Pancreas (tissue), 10 donors: ENCODE data around the gene DLG1. TPM values are rescaled to one million over a fixed set of nuclear protein-coding genes. Genes with fewer than 3 reads are reported as not detected.
A peak's percentile ranks its signal among the peaks of the same experiment; 100 is the strongest.

Source experiments
- ATAC-seq, 4 donors: fragments of 200-7000 bp; cut with Tn5 transposase; one replicate each; pipeline versions ENCODE4 v1.8.0 to v1.9.1; 2020; ENCODE audit warnings: mild to moderate bottlenecking in 4 of 4, moderate library complexity in 4 of 4
- DNase-seq, 6 donors: peaks; one replicate each; pipeline ENCODE4 v3.0.0-alpha.2; 2020
- FAIRE-seq: peaks from 2 replicates; lab custom pipeline; 2012; peaks lifted over from hg19 to GRCh38; lab: Jason Lieb, UNC
- H3K27ac ChIP-seq, 4 donors: fragments of 200-600 bp; sonication (generic); 1 replicate in 3 of 4; 2 replicates in 1 of 4; pipeline versions ENCODE4 v1.5.0 to v1.8.0; 2020
- H3K27me3 ChIP-seq, 4 donors: fragments of 200-600 bp; one replicate each; pipeline ENCODE4 v1.8.0; 2021
- H3K36me3 ChIP-seq, 3 donors: fragments of 200-600 bp; sonication (generic) in 1 of 3; one replicate each; pipeline versions ENCODE4 v1.5.0 to v1.8.0; 2020 to 2021
- H3K4me1 ChIP-seq, 3 donors: fragments of 200-600 bp; one replicate each; pipeline ENCODE4 v1.8.0; 2021
- H3K4me3 ChIP-seq, 4 donors: fragments of 200-600 bp; sonication (generic) in 2 of 4; one replicate each; pipeline versions ENCODE4 v1.5.0 to v1.8.0; 2020 to 2021
- H3K9me3 ChIP-seq, 4 donors: fragments of 200-600 bp; one replicate each; pipeline ENCODE4 v1.8.0; 2021
- WGBS, 2 donors: extraction: QIAGEN DNeasy Blood & Tissue Kit; methylation state at CpG; one replicate each; pipeline ENCODE4 v1.1.7; 2013; 5-methylcytosine and 5-hydroxymethylcytosine counted together
- intact Hi-C, 3 donors: fragments of 100-400 bp; cut with DNase I; formaldehyde crosslinking; loops; one replicate each; pipeline versions ENCODE4 v1.11.1 to v1.14.2; 2022
- polyA plus RNA-seq, 2 donors: library from polyadenylated mRNA; stranded (reverse); fragments of 200-250 nt; gene quantifications; one replicate each; pipeline ENCODE4 v1.2.3, GENCODE V29; 2013
- total RNA-seq, 6 donors: library from RNA; stranded (reverse); fragmentation: NEBNext Ultra II Directional in 4 of 6; extraction: Animal tissue kit (Norgen Biotek cat#: 25700) in 4 of 6; gene quantifications; one replicate each; pipeline versions ENCODE4 v1.2.1 to v1.2.4, GENCODE V29; 2021 to 2023
- TF ChIP-seq, protein P1 (sequence below), 4 donors: fragments of 200-600 bp; sonication (generic) in 3 of 4; IDR thresholded peaks; one replicate each; pipeline versions ENCODE4 v1.5.0 to v1.8.0; 2021; ENCODE audit warnings: antibody characterized with exemption in 4 of 4
- donor health status: healthy with polysubstance abuse.
- donor health status: DM: no; HTN: no; CAD: no; lungs with moderate emphysema.
- donor health status: DM: no; HTN: no; CAD: no.
- donor health status: control.
- donor health status: control.
- donor health status: Bipolar disorder and iron deficiency.
- donor health status: DM: yes; HTN: yes; CAD: no.
- donor health status: DM: no; HTN: no; CAD: no.
- donor health status: DM: no; HTN: no; CAD: no.
- donor health status: DM: yes; HTN: yes; CAD: no.

The DLG1 gene
- total and polyA plus RNA-seq, 8 donors = 15.9 to 47.9 (median 28.6) TPM

DNA sequence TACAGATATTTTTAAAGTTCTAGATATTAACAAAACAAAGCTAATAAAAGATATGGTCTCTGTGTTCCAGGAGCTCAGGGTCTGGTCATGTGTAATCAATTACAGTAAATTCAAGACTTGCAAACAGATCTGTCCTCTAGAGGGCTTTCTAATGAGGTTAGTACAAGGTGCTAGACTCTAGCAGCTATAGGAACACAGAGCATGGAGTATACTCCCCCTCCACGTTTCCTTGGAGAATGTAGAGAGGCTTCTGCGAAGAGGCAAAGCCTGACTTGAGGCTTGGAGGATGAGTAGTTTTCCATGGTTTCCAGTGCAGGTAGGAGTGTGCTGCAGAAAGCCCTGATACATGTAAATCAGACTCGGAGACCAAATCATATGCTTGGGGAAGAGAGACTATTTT is 32.7 kb upstream of the DLG1 start:
- intact Hi-C loops = no loop called here

DNA sequence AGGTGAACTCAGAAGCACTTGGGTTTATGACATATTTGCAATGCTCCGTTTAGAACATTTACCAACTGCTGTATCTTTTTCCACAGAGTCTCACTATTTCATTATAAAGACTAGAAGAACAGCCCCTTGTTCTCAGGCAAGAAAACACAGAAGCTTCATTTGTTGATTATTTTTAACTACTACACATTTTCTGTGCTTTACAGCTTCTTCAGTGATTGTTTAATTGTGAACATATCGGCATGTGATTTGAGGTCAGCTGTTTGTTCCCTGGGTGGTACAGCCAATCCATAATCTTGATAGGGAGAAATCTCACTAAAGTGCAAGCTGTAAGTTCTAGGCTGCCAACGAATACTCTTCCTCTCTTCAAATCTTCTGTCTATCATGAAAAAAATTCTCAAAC is 31.0 kb upstream of the DLG1 start:
- DNase-seq (no peak), ATAC-seq (no peak), FAIRE-seq (no peak)
- no peaks in the 10 kb centered on the region for H3K36me3 ChIP-seq
- 34 to 38% methylated on average over 3 of the region's 3 CpGs for WGBS, 2 donors
- intact Hi-C loops = no loop called here
- H3K27ac ChIP-seq = no peak overlapping the region
- TF ChIP-seq, protein P1, sequence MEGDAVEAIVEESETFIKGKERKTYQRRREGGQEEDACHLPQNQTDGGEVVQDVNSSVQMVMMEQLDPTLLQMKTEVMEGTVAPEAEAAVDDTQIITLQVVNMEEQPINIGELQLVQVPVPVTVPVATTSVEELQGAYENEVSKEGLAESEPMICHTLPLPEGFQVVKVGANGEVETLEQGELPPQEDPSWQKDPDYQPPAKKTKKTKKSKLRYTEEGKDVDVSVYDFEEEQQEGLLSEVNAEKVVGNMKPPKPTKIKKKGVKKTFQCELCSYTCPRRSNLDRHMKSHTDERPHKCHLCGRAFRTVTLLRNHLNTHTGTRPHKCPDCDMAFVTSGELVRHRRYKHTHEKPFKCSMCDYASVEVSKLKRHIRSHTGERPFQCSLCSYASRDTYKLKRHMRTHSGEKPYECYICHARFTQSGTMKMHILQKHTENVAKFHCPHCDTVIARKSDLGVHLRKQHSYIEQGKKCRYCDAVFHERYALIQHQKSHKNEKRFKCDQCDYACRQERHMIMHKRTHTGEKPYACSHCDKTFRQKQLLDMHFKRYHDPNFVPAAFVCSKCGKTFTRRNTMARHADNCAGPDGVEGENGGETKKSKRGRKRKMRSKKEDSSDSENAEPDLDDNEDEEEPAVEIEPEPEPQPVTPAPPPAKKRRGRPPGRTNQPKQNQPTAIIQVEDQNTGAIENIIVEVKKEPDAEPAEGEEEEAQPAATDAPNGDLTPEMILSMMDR (IDR thresholded peaks at IDR 0.05) = no peak
- H3K4me3 ChIP-seq = no peak overlapping the region
- H3K27me3 ChIP-seq = no peaks in the 10 kb centered on the region
- no peaks in the 10 kb centered on the region for H3K4me1 ChIP-seq
- H3K9me3 ChIP-seq = no peaks in the 10 kb centered on the region

More for the DNA sequence above, 32.7 kb upstream of the DLG1 start:
- FAIRE-seq (no peak), DNase-seq (no peak), ATAC-seq (peak in 1 of 4 donors; percentile 36)
- no peak overlapping the region for H3K4me3 ChIP-seq
- 63 to 70% methylated on average over 3 of the region's 3 CpGs for WGBS, 2 donors
- H3K36me3 ChIP-seq = no peaks in the 10 kb centered on the region
- H3K27ac ChIP-seq = no peak overlapping the region
- H3K9me3 ChIP-seq = no peaks in the 10 kb centered on the region
- H3K27me3 ChIP-seq = no peaks in the 10 kb centered on the region
- TF ChIP-seq, protein P1 (IDR thresholded peaks at IDR 0.05) = no peak
- no peaks in the 10 kb centered on the region for H3K4me1 ChIP-seq

DNA sequence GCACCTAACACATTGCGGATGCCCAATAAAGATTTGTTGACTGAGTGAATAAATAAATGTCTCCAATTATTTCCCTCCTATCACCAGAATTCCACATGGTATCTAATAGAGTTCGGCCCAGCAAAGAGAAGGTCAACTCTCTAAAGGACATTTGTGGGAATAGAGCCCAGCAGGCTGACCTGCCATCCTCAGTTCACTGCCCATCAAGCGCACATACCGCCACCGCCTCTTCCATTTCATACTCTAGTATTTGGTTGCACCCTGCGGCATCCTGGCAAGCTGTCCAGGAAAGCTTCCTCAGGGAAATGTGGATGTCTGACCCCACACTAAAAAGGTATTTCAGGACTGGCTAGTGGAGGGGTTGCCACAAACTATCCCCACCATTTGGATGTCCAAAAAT is 29.8 kb upstream of the DLG1 start:
- no peak for DNase-seq
- WGBS, 2 donors = 92 to 95% methylated on average over 6 of the region's 6 CpGs

DNA sequence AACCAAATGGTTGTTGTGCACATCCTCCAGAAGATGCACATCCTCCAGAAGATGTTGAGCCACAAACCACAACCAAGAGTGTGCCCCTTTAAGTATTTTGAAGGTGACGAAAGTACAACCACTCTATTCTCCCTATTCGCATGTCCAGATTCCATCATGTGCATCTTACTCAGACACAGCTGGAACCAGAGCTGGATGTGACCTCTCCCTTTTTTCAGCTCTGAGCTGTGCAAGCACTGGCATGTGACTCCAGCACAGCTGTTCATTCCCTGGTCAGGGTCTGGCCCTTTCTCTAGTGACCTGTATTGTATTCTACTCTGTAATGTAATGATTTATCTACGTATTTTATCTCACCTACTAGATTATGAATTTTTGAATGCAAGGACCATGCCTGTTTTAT is 29.3 kb upstream of the DLG1 start:
- H3K9me3 ChIP-seq = no peaks in the 10 kb centered on the region
- no peaks in the 10 kb centered on the region for H3K27me3 ChIP-seq
- 69 to 72% methylated on average over 3 of the region's 3 CpGs for WGBS, 2 donors
- no peak for ATAC-seq
- no peaks in the 10 kb centered on the region for H3K36me3 ChIP-seq
- TF ChIP-seq, protein P1 (IDR thresholded peaks at IDR 0.05) = no peak
- H3K4me3 ChIP-seq = no peak overlapping the region
- FAIRE-seq = no peak
- no peaks in the 10 kb centered on the region for H3K4me1 ChIP-seq
- no peak for DNase-seq
- H3K27ac ChIP-seq = no peak overlapping the region
- intact Hi-C loops = no loop called here

More for the DNA sequence above, 29.8 kb upstream of the DLG1 start:
- FAIRE-seq (no peak), ATAC-seq (no peak)
- Histone ChIP-seq H3K36me3 (no peaks in the 10 kb centered on the region), H3K4me3 (no peak overlapping the region), H3K27me3 (no peaks in the 10 kb centered on the region), H3K27ac (no peak overlapping the region), H3K9me3 (no peaks in the 10 kb centered on the region), H3K4me1 (no peaks in the 10 kb centered on the region)
- intact Hi-C loops = no loop called here
- TF ChIP-seq, protein P1 (IDR thresholded peaks at IDR 0.05) = no peak

DNA sequence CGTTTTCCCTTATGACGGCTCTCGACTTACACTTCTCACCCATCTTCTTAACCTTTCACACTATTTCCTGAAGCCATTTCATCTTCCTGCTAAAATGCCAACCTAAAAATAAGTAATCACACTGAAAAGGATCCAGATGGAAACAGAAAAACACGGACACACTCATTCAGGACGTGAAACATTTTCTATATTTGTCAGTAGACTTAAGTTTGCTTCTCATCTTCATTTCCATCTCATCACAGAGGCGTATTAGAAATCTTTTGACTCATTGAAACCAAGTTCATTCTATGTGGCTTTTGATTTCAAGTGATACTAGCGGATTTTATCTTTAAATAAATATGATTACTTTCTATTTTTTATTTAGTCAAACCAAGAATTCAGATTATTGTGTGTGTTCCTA is 27.4 kb upstream of the DLG1 start:
- Histone ChIP-seq H3K27me3 (no peaks in the 10 kb centered on the region), H3K36me3 (no peaks in the 10 kb centered on the region), H3K9me3 (no peaks in the 10 kb centered on the region), H3K27ac (no peak overlapping the region), H3K4me1 (no peaks in the 10 kb centered on the region), H3K4me3 (no peak overlapping the region)
- 83 to 84% methylated on average over 7 of the region's 7 CpGs for WGBS, 2 donors
- FAIRE-seq (no peak), ATAC-seq (no peak), DNase-seq (no peak)
- intact Hi-C loops = no loop called here
- TF ChIP-seq, protein P1 (IDR thresholded peaks at IDR 0.05) = no peak
